Activated CD8-positive, alpha-beta memory T cell treated with anti-CD3 and anti-CD28 coated beads, Interleukin-2, amount 10 ng/mL, durations not matched to agents 7 days and 5 days (primary cell): ENCODE results near the gene MACROH2A1. TPM values are rescaled to one million over a fixed set of nuclear protein-coding genes. Genes with fewer than 3 reads are reported as not detected.

Experiments used
- ATAC-seq: fragments of 150-1000 bp; cut with Tn5 transposase; one replicate; pipeline ENCODE4 v1.10.0; 2021; ENCODE audit warnings: moderate library complexity
- CTCF ChIA-PET: fragments of 350-600 bp; sonication (Branson Sonifier 250); formaldehyde crosslinking; loops from one replicate; lab custom pipeline; 2021; ENCODE audit warnings: antibody characterized with exemption; lab: Charles Lee
- DNase-seq: peaks from one replicate; pipeline ENCODE4 v3.0.0-alpha.2; 2020
- H3K27ac Mint-ChIP-seq: one replicate; pipeline ENCODE4 v1.8.0; 2021; ENCODE audit warnings: mild to moderate bottlenecking, mixed read lengths
- H3K27me3 Mint-ChIP-seq: one replicate; pipeline ENCODE4 v1.8.0; 2021; ENCODE audit warnings: mixed read lengths
- H3K36me3 Mint-ChIP-seq: one replicate; pipeline ENCODE4 v1.8.0; 2021; ENCODE audit warnings: mild to moderate bottlenecking, mixed read lengths
- H3K4me1 Mint-ChIP-seq: one replicate; pipeline ENCODE4 v1.8.0; 2021; ENCODE audit warnings: mixed read lengths
- H3K4me3 Mint-ChIP-seq: one replicate; pipeline ENCODE4 v1.8.0; 2021; ENCODE audit warnings: mild to moderate bottlenecking, moderate library complexity, mixed read lengths
- H3K9me3 Mint-ChIP-seq: one replicate; pipeline ENCODE4 v1.8.0; 2022; ENCODE audit warnings: low read depth, mixed read lengths
- total RNA-seq, 2 experiments: library from RNA; stranded (reverse); gene quantifications; one replicate each; pipeline ENCODE4 v1.2.3, GENCODE V29; 2021

MACROH2A1 gene
- total RNA-seq, 2 experiments from 2014 or later: 281 to 327 TPM

DNA sequence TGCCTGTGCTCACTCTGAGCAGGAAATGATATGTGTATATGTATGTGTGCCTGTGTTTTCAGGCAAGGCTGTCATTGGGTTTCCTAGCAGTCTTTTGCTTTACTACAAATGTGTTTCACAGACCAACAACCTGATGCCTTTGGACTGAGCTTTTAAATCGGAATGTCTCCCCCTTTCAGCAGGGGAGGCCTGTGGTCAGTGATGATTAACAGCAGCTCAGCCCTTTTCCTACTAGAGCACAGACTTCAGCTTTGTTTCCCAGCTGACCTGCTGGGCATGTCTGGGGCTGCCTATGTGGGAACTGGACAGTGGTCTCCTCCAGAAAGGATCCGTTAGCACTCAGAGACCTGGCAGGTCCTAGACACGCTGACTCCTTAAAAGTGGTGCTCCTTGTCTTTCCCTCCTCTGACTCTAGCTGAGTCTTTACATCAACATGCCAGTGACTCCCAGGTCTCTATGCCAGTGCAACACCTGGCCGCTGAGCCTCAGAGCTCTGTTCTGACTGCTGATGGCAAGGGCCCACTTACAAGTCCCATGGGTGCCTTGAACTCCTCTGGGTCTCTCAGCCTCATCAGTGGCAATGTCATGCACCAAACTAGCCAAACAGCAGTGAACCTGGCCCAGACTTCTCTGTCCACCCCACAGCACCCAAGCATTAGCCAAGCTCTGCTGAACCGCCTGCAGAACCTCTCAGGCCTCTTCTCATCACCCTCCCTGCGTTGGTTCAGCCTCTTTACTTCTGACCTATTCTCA lies 7.7 kb downstream of the MACROH2A1 start:
- H3K9me3 Mint-ChIP-seq: no peaks in the 10 kb centered on the region
- DNase-seq: no peak
- H3K27me3 Mint-ChIP-seq: no peaks in the 10 kb centered on the region
- CTCF ChIA-PET: interaction anchor here (0.8 to 1.7 kb wide), 3 partner anchors 8 to 34 kb away, joined by 3 to 4 read pairs (median 3); no protein-coding TSS in a partner anchor
- ATAC-seq: no peak
- H3K4me1 Mint-ChIP-seq: peaks cover 68% of the 10 kb centered on the region
- H3K36me3 Mint-ChIP-seq: peaks cover 49% of the 10 kb centered on the region
- H3K4me3 Mint-ChIP-seq: no peak overlapping the region
- H3K27ac Mint-ChIP-seq: peak overlapping the region; percentile 58

DNA sequence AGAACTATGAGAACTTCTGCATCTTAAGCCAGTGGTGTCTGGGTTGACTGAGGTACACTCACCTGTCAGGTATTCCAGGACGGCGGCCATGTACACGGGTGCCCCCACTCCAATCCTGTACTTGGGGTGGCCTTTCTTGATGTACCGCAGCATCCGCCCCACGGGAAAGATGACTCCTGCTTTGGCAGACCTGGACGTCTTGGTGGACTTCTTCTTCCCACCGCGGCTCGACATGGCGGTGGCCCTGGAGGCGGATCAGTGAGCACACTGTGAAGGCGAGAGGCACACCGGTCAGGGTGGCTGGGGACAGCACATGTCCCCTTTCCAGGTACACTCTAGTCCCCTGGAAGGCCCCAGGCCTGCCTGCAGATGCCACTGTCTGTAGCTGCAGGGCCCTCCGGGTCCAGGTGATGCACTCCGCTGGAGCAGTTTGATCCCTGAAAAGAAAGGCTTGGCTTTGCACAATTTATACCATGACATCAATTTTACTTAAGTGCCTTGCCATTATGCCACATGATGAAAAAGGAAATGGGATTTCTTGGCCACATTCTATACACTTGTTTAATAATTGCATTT lies 10.1 kb downstream of the MACROH2A1 start:
- no peaks in the 10 kb centered on the region for H3K9me3 Mint-ChIP-seq

DNA sequence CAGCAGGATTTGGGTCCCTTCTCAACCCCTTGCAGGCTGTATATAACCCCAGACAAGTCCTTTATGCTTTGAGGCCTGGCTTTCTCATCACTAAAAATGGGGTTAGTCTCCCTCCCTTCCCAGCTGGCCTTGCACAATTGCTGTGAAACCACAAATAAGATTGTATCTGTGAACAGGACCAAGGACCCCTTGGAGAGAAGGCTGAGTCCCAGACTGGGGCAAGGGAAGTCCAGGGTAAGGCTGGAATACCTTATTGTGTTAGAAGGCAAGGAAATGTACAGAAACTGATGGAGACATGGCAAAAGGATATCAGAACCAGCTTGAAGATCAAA lies 11.4 kb downstream of the MACROH2A1 start:
- peaks cover 38% of the 10 kb centered on the region for H3K4me1 Mint-ChIP-seq
- CTCF ChIA-PET: interaction anchor here (0.5 kb wide), 1 partner anchor 39 kb away, joined by 3 read pairs; no protein-coding TSS in a partner anchor
- H3K9me3 Mint-ChIP-seq: no peaks in the 10 kb centered on the region
- no peak for DNase-seq
- no peak for ATAC-seq
- H3K36me3 Mint-ChIP-seq: peaks cover 53% of the 10 kb centered on the region
- H3K27me3 Mint-ChIP-seq: no peaks in the 10 kb centered on the region
- no peak overlapping the region for H3K27ac Mint-ChIP-seq
- no peak overlapping the region for H3K4me3 Mint-ChIP-seq

More for the DNA sequence above, 10.1 kb downstream of the MACROH2A1 start:
- Mint-ChIP-seq H3K27me3 (no peaks in the 10 kb centered on the region), H3K4me1 (peaks cover 51% of the 10 kb centered on the region), H3K4me3 (no peak overlapping the region), H3K36me3 (peaks cover 56% of the 10 kb centered on the region), H3K27ac (no peak overlapping the region)
- ATAC-seq (no peak), DNase-seq (no peak)
- CTCF ChIA-PET: no interaction called here

DNA sequence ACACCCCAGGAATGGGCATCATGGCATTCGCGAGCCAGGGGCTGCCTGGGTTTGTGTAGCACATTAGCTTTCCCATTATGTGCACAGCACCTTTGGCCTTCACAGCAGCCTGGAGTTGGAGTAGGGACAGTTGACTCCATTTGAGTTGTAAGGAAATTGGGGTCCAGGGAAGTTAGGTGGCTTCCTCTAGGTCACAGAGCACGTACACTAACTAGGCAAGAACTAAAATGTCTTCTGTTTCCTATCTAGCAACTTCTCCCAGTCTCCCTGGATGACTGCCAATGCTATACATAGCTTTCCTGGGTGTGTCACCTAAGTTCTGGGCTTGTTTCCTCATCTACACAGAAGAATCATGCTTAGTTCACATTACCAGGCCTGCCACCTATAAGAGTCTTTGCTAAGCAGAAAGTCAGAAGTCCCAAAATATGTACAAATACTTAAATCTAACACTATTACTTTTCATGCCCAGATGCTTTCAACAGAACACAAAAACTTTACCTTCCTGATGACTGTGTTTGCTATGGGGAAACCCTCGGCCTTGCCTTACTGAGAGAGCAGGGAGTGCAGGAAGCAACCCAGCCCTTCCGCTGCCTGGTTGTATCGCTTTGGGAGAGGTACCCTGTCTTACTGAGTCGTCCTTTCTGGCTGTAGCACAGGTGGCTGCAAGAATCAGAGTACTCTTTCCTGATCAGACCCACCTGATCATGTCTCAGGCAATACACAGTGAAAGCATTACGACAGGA lies 12.0 kb downstream of the MACROH2A1 start:
- H3K27me3 Mint-ChIP-seq: no peaks in the 10 kb centered on the region
- ATAC-seq: no peak
- no peaks in the 10 kb centered on the region for H3K9me3 Mint-ChIP-seq
- H3K27ac Mint-ChIP-seq: no peak overlapping the region
- H3K4me1 Mint-ChIP-seq: peaks cover 34% of the 10 kb centered on the region
- H3K4me3 Mint-ChIP-seq: no peak overlapping the region
- no peak for DNase-seq
- CTCF ChIA-PET: interaction anchor here (0.5 kb wide), 1 partner anchor 39 kb away, joined by 3 read pairs; no protein-coding TSS in a partner anchor
- peaks cover 55% of the 10 kb centered on the region for H3K36me3 Mint-ChIP-seq

DNA sequence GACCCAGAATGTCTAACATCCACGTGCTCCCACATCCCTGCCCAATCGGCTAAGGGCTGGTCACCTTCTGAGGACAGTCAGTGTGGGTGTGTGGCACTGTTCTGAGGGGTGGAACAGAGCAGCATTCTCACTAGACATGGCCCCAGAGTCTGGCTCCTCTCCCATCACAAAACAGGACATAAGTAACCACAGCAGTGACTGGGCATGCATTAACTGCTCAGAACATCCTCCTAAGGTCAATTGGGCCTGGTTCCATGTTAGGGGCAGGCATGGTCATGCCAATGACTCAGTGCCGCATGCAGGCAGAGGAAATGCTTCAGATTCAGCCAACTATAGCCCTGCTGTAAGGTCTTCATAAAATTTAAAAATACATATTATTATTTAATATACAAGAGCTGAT lies 12.9 kb downstream of the MACROH2A1 start:
- ATAC-seq (no peak), DNase-seq (no peak)
- no peaks in the 10 kb centered on the region for H3K27me3 Mint-ChIP-seq
- CTCF ChIA-PET: no interaction called here
- H3K4me1 Mint-ChIP-seq: peaks cover 26% of the 10 kb centered on the region
- H3K4me3 Mint-ChIP-seq: no peak overlapping the region
- H3K36me3 Mint-ChIP-seq: peaks cover 54% of the 10 kb centered on the region
- no peak overlapping the region for H3K27ac Mint-ChIP-seq
- no peaks in the 10 kb centered on the region for H3K9me3 Mint-ChIP-seq

DNA sequence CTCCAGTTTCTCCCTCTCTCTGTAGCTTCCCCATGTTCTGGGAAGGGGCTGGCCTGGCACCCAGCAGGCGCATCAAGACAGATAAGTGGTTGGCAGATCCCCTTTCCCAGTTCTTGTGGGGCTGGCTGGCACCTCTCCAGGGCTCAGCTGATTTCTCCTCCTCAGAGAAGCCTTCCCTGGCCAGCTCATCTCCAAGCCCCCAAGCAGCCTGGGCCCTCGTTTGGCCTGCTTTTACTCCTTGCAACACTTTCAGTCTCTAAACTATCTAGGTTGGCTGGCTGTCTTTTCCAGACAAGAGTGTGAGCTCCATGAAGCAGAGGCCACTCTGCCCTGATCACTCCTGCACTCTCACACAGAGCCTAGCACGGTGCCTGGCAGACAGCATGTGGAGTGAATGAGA lies 13.5 kb downstream of the MACROH2A1 start:
- Mint-ChIP-seq H3K36me3 (peaks cover 59% of the 10 kb centered on the region), H3K4me1 (peaks cover 28% of the 10 kb centered on the region), H3K4me3 (no peak overlapping the region), H3K27me3 (no peaks in the 10 kb centered on the region), H3K9me3 (no peaks in the 10 kb centered on the region), H3K27ac (no peak overlapping the region)
- CTCF ChIA-PET: no interaction called here
- DNase-seq (no peak), ATAC-seq (no peak)

DNA sequence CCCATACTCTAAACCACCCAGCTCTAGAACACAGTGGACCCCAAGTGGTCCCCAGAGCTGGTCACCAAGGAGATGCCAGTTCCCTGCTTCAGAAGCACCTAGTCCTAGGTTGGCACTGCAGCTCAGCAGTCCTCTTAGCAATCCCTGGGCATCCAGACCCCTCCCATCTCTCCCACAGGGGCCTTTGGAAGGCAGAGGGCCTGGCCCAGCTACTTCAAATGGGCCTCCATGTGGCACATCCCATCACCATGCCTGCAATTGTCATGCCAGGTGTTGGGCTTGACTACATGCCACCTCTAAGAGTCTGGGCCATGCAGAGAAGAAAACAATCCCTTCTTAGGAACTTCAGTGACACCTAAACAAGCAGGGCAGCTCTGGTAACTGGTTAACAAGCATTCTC lies 14.1 kb downstream of the MACROH2A1 start:
- Mint-ChIP-seq H3K27ac (no peak overlapping the region), H3K9me3 (no peaks in the 10 kb centered on the region), H3K4me1 (peaks cover 29% of the 10 kb centered on the region), H3K4me3 (no peak overlapping the region), H3K27me3 (no peaks in the 10 kb centered on the region), H3K36me3 (peaks cover 63% of the 10 kb centered on the region)
- DNase-seq: no peak
- CTCF ChIA-PET: no interaction called here
- no peak for ATAC-seq

DNA sequence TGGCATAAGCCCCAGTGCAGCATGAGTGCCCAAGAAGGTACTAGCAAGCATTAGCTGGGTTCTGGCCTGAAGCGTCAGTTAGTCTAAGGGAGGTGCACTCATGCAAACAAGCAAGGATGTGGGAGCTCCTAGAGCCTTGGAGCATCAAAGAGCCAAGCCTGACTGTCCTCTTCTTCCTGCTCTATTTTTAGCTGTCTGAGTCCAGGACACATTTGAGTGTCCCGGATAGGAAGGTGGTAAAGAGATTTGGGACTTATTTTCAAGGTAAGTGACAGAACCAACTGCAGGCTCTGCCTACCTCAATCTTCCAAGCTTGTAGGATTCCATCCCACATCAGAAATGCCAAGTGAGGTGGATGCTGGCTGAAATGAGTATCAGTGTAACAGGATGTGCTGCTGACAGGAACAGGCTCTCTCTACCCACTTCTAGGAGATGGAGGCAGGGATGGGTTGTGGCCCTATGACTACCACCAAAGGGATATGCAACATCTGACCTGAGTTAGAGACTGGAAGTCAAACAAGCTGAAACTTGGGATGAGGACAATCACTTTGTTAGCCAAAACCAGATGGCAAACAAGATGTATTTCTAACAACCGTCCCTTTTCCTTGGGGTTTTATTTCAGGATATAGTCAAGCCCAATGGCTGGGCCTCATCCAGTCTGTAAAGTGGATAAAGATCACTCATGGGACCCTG lies 15.1 kb downstream of the MACROH2A1 start:
- Mint-ChIP-seq H3K9me3 (no peaks in the 10 kb centered on the region), H3K27me3 (no peaks in the 10 kb centered on the region), H3K4me3 (no peak overlapping the region), H3K27ac (no peak overlapping the region), H3K4me1 (peaks cover 38% of the 10 kb centered on the region), H3K36me3 (peaks cover 69% of the 10 kb centered on the region)
- ATAC-seq (no peak), DNase-seq (no peak)
- CTCF ChIA-PET: interaction anchor here (1.1 to 1.3 kb wide), 2 partner anchors 8 to 11 kb away, joined by 3 read pairs; no protein-coding TSS in a partner anchor

DNA sequence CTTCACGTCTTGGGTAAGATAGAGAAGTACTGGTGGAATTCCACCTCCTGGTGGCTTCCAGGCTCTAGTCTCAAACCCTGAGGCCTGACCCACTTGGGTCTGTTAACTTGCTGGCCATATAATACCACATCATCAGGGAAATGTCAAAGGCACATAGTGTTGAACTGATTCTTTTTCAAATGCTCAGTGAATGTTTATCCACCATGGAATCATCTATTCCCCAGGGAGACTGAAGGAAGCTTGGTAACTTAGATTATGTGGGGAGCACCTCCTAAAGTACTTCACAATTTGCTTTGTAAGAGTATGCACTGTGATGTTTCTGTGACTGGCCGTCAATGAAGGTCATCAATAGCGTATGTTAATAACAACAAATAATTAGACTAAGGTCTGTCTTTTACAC lies 16.1 kb downstream of the MACROH2A1 start:
- no peak for ATAC-seq
- DNase-seq: no peak
- H3K36me3 Mint-ChIP-seq: peaks cover 67% of the 10 kb centered on the region
- H3K4me1 Mint-ChIP-seq: peaks cover 43% of the 10 kb centered on the region
- CTCF ChIA-PET: interaction anchor here (0.8 to 1.1 kb wide), 2 partner anchors 8 to 19 kb away, joined by 3 read pairs; no protein-coding TSS in a partner anchor
- no peak overlapping the region for H3K4me3 Mint-ChIP-seq
- H3K27me3 Mint-ChIP-seq: no peaks in the 10 kb centered on the region
- H3K27ac Mint-ChIP-seq: no peak overlapping the region
- no peaks in the 10 kb centered on the region for H3K9me3 Mint-ChIP-seq

DNA sequence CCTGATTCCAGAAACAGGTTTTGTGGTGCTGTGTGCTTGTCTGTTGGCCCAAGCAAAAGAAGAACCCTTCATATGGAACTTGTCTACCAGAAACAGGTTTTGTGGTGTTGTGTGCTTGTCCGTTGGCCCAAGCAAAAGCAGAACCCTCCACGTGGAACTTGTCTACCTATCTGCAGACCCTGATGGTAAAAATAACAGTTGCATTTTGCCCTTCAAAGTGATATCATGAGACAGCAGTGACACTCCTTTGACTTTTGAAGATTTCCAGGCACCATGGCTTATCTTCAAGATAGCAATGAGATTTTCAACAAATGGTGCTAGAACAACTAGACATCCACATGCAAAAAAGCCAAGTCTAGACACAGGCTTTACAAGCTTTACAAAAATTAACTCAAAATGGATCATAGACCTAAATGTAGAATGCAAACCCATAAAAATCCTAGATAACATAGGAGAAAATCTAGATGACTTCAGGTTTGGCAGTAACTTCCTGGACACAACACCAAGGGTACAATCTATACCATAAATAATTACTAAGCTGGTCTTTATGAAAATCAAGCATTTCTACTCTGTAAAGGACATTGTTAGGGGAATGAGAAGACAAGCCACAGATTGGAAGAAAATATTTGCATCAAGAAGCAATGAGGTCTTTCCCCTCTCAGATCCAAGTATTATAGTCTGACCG lies 16.8 kb downstream of the MACROH2A1 start:
- CTCF ChIA-PET: interaction anchor here (0.8 to 1.1 kb wide), 2 partner anchors 9 to 19 kb away, joined by 3 read pairs; no protein-coding TSS in a partner anchor
- ATAC-seq: no peak
- Mint-ChIP-seq H3K9me3 (no peaks in the 10 kb centered on the region), H3K4me3 (no peak overlapping the region), H3K36me3 (peaks cover 63% of the 10 kb centered on the region), H3K27ac (no peak overlapping the region), H3K4me1 (peaks cover 46% of the 10 kb centered on the region), H3K27me3 (no peaks in the 10 kb centered on the region)
- DNase-seq: no peak

DNA sequence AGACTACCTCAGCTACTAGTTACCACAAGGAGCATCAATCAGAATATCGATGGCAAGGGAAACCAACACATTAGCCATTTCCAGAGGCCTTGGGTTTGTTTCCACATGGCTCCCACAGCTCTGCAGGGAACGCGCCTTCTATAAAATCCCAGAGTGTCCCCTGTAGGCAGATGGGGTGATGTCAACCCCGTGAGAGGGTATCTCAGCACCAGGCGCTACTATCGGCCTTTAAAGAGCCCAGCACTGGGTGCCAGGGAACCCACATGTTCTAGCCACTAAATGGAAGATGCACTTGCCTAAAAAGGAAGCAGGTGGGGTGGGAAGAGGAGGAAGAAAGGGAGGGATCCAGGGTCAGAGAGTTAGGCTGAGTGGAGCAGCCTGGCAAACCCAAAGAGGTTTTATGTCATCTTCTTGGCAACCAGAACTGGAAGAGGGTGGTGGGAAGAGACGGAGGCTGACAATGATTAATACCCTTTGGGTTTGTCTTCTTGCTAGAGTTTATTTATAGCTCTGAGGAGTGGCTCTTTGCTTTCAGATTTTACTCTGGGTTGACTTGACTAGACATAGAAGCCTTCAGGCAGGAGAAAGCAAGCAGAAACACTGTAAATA lies 19.9 kb downstream of the MACROH2A1 start:
- CTCF ChIA-PET: interaction anchor here (0.6 kb wide), 1 partner anchor 8 kb away, joined by 3 read pairs; no protein-coding TSS in a partner anchor
- ATAC-seq (no peak), DNase-seq (no peak)
- no peak overlapping the region for H3K4me3 Mint-ChIP-seq
- peaks cover 62% of the 10 kb centered on the region for H3K4me1 Mint-ChIP-seq
- peak overlapping the region; percentile 66 for H3K27ac Mint-ChIP-seq
- peaks cover 63% of the 10 kb centered on the region for H3K36me3 Mint-ChIP-seq
- H3K9me3 Mint-ChIP-seq: no peaks in the 10 kb centered on the region
- no peaks in the 10 kb centered on the region for H3K27me3 Mint-ChIP-seq
